ENCODE measurements around the gene LHFPL6. TPM values are rescaled to one million over a fixed set of nuclear protein-coding genes. Genes with fewer than 3 reads are reported as not detected.

The LHFPL6 gene
- total RNA-seq, 1 experiment from 2014 or later = 8.9 TPM

DNA sequence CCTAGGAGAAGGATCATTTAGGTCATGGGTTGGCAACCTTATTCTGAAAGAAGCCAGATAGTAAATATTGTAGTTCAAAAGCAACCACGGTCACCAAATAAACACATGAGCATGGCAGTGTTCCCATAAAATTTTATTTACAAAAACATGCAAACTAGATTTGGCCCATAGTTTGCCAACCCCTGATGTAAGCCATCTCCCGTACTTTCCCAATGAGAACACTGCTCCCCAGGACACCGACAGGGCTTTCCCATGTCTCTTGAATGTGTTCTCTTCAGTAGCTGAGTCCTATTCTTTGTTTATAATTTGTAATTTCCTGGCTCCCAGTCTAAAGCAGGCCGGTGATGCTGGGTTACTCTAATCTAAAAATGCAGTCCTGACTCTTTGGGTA is 239.6 kb downstream of the LHFPL6 start:
- BruUV-seq (replicated peaks) = no TSS peak
- TF ChIP-seq, protein P1, sequence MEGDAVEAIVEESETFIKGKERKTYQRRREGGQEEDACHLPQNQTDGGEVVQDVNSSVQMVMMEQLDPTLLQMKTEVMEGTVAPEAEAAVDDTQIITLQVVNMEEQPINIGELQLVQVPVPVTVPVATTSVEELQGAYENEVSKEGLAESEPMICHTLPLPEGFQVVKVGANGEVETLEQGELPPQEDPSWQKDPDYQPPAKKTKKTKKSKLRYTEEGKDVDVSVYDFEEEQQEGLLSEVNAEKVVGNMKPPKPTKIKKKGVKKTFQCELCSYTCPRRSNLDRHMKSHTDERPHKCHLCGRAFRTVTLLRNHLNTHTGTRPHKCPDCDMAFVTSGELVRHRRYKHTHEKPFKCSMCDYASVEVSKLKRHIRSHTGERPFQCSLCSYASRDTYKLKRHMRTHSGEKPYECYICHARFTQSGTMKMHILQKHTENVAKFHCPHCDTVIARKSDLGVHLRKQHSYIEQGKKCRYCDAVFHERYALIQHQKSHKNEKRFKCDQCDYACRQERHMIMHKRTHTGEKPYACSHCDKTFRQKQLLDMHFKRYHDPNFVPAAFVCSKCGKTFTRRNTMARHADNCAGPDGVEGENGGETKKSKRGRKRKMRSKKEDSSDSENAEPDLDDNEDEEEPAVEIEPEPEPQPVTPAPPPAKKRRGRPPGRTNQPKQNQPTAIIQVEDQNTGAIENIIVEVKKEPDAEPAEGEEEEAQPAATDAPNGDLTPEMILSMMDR (IDR thresholded peaks at IDR 0.05; ENCODE audit: unreplicated experiment) = no peak
- H3K4me1 Mint-ChIP-seq (ENCODE audit: insufficient read depth, unreplicated experiment) = peaks cover 7% of the 10 kb centered on the region

DNA sequence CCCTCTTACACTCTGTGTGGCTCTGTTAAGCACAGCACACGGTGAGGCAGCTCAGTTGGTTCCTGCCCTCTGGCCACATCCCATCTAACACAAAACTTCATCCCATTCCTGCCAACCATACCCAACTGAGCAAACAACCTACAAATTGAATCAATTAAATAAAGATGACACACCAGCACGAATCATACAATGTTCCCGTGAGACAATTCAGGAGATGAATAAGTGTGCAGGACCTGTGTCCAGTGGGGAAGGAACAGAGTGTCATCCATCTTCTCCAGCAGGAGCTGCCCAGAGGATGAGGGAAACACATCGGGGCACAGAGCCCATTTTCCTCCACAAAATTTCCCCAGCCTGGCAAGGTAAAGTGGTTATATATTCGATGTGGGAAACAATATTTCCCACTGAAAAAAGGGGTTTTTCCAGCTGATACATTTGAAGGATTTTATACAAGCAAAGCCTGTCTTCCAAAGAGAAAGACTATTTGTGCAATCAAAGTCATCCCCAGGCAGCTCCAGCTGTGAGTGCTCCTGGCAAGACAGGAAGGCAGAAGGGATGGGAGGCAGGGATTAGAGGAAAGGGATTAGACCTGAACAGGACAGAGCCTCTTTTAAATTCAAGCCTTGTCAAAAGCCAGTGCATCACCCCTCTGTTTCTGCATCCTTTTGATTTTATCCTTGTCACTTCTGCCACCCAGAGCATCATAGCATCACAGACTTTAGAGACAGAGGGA is 240.2 kb downstream of the LHFPL6 start:
- intact Hi-C loops (cut with micrococcal nuclease) = no loop called here
- POLR2A ChIA-PET = no interaction called here
- no peaks in the 10 kb centered on the region for H3K36me3 Mint-ChIP-seq (ENCODE audit: insufficient read depth, unreplicated experiment)
- H3K4me1 Mint-ChIP-seq (ENCODE audit: insufficient read depth, unreplicated experiment) = peaks cover 7% of the 10 kb centered on the region
- no TSS peak for BruUV-seq (replicated peaks)
- CTCF ChIA-PET = no interaction called here
- peaks cover 9% of the 10 kb centered on the region for H3K9me3 Mint-ChIP-seq (ENCODE audit: unreplicated experiment)
- H3K27me3 Mint-ChIP-seq (ENCODE audit: insufficient read depth, unreplicated experiment) = no peaks in the 10 kb centered on the region
- no peak for DNase-seq (ENCODE audit: unreplicated experiment)
- TF ChIP-seq, protein P1 (IDR thresholded peaks at IDR 0.05; ENCODE audit: unreplicated experiment) = no peak
- H3K27ac Mint-ChIP-seq (ENCODE audit: low read depth, unreplicated experiment) = no peak overlapping the region
- no peak overlapping the region for H3K4me3 Mint-ChIP-seq (ENCODE audit: unreplicated experiment)

More for the DNA sequence above, 239.6 kb downstream of the LHFPL6 start:
- Mint-ChIP-seq H3K27ac (ENCODE audit: low read depth, unreplicated experiment) (no peak overlapping the region), H3K36me3 (ENCODE audit: insufficient read depth, unreplicated experiment) (no peaks in the 10 kb centered on the region), H3K9me3 (ENCODE audit: unreplicated experiment) (peaks cover 3% of the 10 kb centered on the region), H3K27me3 (ENCODE audit: insufficient read depth, unreplicated experiment) (no peaks in the 10 kb centered on the region), H3K4me3 (ENCODE audit: unreplicated experiment) (no peak overlapping the region)
- intact Hi-C loops (cut with micrococcal nuclease) = no loop called here
- POLR2A ChIA-PET = no interaction called here
- CTCF ChIA-PET = no interaction called here
- DNase-seq (ENCODE audit: unreplicated experiment) = no peak

DNA sequence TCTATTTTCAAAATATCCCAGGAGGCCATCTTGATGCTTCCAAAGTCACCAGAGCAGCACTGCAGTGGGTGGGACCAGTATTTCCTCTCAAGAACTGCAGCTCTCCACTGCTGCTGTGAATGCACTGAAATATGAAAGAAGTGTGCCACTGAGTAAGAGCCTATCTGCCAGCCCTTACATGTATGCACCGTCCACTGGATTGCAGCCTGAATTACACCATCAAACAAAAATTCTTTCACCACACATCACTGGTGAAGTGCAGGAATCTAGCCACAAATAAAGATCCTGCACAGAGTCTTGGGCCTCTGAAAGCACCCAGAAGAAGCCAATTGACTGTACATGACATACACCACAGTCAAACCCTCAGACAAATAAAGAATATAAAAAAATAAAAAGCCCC is 249.0 kb downstream of the LHFPL6 start:
- no TSS peak for BruUV-seq (replicated peaks)
- POLR2A ChIA-PET = no interaction called here
- H3K36me3 Mint-ChIP-seq (ENCODE audit: insufficient read depth, unreplicated experiment) = no peaks in the 10 kb centered on the region

DNA sequence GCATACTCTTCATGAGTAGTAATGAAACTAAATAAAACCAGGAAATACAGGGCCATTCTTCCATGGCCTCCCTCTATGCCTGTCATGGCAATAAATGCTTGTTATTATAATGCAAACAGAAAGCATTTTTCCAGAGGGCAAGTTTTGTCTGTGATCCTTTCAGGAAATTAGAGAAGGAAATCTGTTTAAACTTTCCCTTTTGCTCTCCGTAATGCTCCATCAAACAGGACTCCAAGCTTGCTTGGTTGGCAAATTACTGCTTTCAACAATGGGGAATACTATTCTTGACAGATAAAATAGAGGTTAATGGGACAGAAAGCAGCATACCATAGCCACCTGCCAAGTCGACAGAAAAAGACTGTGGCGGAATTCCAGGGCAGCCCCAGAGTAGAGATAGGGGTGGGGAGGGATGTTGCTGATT is 252.5 kb downstream of the LHFPL6 start:
- ChIA-PET POLR2A (no interaction called here), CTCF (no interaction called here)
- no peak for DNase-seq (ENCODE audit: unreplicated experiment)
- Mint-ChIP-seq H3K27me3 (ENCODE audit: insufficient read depth, unreplicated experiment) (no peaks in the 10 kb centered on the region), H3K4me1 (ENCODE audit: insufficient read depth, unreplicated experiment) (no peaks in the 10 kb centered on the region), H3K36me3 (ENCODE audit: insufficient read depth, unreplicated experiment) (no peaks in the 10 kb centered on the region), H3K4me3 (ENCODE audit: unreplicated experiment) (no peak overlapping the region), H3K27ac (ENCODE audit: low read depth, unreplicated experiment) (no peak overlapping the region), H3K9me3 (ENCODE audit: unreplicated experiment) (no peaks in the 10 kb centered on the region)
- no TSS peak for BruUV-seq (replicated peaks)
- TF ChIP-seq, protein P1 (IDR thresholded peaks at IDR 0.05; ENCODE audit: unreplicated experiment) = no peak
- intact Hi-C loops (cut with micrococcal nuclease) = no loop called here

More for the DNA sequence above, 249.0 kb downstream of the LHFPL6 start:
- H3K4me1 Mint-ChIP-seq (ENCODE audit: insufficient read depth, unreplicated experiment) = no peaks in the 10 kb centered on the region
- H3K4me3 Mint-ChIP-seq (ENCODE audit: unreplicated experiment) = no peak overlapping the region
- no peaks in the 10 kb centered on the region for H3K27me3 Mint-ChIP-seq (ENCODE audit: insufficient read depth, unreplicated experiment)
- TF ChIP-seq, protein P1 (IDR thresholded peaks at IDR 0.05; ENCODE audit: unreplicated experiment) = no peak
- CTCF ChIA-PET = interaction anchor here (0.7 to 0.9 kb wide), 2 partner anchors 12 to 184 kb away, joined by 3 read pairs; no protein-coding TSS in a partner anchor
- intact Hi-C loops (cut with micrococcal nuclease) = no loop called here
- H3K9me3 Mint-ChIP-seq (ENCODE audit: unreplicated experiment) = peaks cover 11% of the 10 kb centered on the region
- no peak overlapping the region for H3K27ac Mint-ChIP-seq (ENCODE audit: low read depth, unreplicated experiment)
- no peak for DNase-seq (ENCODE audit: unreplicated experiment)

Measured in MCF 10A (cell line).